Hypothalamus (tissue), 51 donors: ENCODE data around the gene XPR1.
A peak's percentile ranks its signal among the peaks of the same experiment; 100 is the strongest.

Experiments used
- DNase-seq, 51 donors: peaks; one replicate each; lab custom pipeline; 2025; lab: John Stamatoyannopoulos, UW

XPR1 gene

DNA sequence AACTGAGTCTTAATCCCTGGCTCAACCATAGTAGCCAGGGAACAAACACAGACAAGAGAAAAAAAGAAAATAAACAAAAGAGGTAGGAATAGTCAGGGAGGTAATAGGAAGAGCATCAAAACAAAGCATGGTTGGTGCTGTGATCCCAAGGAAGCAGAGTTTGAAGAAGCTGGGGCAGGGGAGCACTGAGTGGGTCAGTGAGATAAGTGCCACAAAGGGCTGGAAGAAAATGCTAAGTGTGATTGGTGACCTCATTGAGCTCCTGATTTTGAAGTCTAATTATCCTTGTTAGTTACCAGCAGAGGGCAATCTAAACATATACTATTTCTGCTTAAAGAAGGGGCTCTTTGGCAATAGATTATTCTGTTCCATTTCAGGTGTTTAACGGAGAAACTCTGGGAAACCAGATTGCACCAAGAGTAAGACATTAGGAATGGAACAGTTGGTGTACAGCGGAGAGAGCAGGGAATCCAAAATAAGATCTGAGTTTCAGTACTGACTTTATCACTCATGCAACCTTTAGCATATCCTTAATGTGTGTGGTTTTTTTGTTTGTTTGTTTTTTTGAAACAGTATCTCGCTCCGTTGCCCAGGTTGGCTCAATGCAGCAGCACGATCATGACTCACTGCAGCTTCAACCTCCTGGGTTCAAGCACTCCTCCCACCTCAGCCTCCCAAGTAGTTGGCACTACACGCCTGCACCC, 250.1 kb downstream of the XPR1 start:
- DNase-seq, result peak in 2 of 51 donors; percentile 34 to 48

DNA sequence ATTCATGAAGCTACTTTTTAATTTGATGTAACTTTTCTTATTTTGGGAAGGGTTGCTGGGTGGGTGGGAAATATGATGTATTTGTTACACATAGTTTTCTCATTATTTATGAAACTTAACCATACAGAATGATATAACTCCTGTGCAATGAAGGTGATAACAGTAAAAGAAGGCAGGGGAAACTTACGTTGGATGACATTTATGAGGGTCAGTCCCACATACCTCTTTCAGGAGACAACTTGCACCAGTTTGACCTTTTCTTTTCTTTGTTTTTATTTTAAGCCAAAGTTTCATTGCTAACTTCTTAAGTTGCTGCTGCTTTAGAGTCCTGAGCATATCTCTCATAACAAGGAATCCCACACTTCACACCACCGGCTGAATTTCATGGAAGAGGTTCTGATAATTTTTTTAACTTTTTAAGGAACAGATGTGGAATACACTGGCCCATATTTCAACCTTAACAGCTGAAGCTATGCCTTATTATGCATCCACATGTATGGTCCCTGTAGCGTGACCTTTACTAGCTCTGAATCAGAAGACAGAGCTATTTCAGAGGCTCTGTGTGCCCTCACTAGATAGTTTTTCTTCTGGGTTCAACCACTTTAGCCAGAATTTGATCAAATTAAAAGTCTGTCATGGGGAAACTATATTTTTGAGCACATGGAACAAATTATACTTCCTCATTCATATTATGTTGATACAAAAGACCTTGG, 252.9 kb downstream of the XPR1 start:
- DNase-seq, result no peak

DNA sequence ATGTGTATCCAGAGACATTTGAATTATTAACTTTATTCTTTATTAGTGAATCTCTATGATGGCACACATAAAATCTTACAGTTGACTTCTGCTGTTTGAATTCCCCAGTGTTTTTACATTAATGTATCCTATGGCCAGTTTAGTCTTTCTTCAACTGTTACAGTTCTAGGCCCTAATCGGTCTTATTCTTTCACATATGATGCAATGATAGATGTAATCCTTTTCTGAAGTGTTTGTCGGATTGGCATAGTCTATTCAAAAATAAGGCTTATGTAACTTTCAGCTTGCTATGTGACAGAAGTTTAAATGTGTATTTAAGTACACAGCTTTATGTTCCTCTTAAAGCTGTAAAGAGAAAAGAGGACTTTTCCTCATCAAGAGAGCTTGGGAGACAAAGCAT, 254.5 kb downstream of the XPR1 start:
- DNase-seq, result no peak

DNA sequence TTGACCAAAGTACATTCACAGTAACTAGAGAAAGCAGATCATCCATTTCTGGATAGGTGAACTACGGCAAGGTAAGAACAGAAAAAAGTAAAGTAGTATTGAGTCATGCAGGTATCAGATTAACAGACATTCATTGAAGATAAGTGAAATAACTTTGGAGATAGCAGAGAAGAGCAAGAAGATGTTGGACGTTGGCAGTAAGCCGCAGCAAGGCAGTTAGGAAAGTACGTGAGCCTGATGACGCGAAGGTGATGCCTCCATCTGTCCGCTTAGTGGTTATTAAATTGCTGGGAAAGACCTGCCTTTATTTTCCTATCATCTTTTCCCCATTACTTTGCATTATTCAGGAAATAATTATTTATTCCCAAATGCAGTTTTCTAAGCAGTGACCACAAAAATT, 256.0 kb downstream of the XPR1 start:
- no peak for DNase-seq

DNA sequence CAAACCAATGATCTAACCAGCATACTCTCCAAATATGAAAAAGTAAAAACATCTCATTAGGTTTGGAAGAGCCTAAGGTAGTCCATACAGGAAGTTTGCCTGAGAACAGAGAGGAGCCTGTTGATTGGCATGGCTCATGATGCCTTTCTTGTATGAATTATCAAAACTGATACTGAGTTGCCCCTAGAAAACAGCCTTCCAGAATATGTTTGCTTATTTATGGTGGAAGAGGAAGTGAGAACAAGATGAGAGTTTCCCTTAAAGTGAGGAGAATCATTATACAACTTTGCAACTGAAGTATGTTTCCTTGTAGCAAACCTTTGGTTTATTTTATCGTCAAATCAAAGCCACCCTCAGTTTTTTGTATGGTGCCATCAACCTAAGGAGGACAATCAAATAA, 257.0 kb downstream of the XPR1 start:
- DNase-seq, result no peak

DNA sequence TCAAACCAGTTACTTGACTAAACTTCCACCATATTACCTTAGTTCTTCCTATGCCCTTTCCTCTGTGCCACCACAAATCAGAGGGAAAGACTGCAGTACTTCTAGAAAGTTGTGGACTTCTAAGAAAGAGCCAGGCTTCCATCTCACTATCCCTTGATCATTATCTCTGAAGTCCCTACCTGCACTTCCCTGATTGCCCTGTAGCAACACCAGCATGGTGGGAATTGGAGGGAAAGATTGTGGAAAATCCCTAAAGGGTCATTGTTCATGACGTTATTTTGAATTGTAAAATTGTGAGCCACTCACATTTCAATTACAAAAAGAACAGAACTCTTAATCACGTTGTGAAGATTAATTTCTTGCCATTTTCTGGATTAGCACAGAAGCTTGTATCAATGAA, 257.5 kb downstream of the XPR1 start:
- DNase-seq, result no peak

DNA sequence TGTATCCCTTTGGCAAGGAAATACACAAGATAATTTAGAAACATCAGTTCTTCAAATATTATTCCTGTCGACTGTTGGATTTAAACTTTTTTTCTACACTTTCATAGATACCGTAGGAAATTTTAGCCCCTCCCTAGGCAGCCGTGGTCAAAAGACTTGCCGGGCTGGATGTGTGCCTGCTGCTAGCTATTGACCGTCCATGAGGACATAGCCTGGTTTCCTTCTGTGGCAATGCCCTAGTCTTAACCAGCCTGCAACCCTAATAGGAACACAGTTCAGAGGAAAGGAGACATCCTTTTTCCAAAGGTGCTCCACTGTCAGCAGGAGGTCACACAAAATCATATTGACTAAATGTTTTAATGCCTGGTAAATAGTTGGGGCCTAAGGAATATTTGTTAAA, 260.4 kb downstream of the XPR1 start:
- DNase-seq, result no peak

DNA sequence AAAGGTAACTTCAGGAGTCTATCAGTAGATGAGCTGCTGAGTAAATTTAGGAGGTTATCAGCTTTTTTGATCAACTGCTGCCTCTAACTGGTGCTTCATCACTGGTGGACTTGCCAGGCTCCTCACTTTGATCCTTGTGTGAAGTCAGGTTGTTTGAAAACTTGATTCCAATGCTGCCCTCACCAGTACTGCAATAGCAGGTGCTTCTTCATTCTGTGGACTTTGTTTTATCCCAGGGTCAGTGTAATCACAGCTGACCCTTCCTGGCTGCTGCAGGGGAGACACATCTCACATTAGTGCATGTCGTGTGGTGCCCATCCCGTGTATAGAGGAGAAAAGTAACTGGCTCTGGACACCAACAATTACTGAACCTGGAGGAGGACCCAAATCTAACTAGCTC, 260.9 kb downstream of the XPR1 start:
- DNase-seq, result no peak

DNA sequence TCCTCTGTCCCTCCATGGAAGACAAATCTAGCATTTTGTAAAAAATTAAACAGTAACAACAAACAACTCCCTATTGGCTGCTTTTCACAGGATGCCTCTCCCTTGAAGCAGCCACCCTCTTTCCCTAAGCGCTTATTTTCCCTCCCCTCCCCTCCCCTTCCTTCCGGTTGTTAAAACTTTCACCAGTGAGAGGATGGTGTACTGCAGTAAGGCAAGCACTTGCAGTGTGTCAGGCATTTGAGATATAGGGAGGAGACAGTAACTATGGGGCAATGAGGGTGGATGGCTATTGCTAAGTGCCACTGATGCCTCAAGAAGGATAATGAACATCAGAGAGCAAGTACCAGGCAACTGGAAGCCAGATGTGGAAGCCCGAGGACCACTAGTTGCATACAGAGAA, 261.8 kb downstream of the XPR1 start:
- no peak for DNase-seq

DNA sequence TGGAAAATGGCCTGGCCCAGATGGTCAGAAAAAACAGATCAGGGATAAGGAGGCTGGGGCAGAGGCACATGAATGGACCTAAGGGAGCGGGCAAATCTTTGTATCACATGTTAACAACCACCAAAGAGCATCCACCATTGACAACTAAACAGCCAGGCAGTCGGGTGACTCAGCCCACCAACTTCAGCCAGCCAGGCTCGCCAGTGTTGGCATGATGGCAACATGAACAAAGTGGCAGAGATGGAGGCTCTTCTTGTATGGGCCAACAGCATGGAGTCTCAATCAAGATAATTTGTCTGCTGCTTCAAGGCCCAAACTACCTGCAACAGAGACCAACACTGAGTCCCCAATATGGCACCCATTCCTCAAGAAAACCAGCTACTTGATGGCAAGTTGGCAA, 264.3 kb downstream of the XPR1 start:
- DNase-seq, result no peak

DNA sequence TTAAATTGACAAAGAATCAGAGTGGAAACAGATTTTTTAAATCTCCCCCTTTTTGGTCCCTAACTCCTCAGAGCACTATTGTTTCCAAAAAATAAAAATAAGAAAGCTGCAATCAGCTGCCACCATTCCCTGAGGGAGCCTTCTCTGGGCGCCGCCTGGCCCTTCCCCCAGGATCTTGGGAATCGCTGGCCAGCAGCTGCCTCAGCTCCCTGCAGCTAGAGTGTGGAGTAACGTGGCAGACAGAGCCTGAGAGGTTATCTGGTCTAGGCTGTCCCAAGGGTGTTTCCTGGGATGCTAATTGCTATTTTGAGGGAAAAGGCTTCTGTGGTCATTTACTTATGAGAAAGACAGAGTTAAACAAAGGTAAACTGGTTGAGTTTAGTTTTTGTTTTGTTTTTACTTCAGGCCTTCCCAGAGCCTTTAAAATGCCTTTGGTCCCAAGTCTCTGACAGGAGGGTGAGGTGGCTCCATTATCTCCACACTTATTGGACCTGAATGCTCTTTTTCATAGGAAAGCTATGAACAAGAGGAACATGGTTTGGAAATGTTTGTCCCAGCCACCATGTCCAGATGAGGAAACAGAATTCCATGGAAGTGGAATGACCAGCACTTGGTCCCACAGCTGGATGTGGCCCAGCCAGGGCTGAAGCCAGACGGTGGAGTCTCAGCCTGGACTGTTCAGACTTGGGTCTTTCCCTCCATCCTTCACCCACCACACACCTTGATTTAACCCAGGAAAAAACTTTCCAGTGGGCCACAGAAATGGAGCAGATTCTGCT, 266.8 kb downstream of the XPR1 start:
- no peak for DNase-seq

DNA sequence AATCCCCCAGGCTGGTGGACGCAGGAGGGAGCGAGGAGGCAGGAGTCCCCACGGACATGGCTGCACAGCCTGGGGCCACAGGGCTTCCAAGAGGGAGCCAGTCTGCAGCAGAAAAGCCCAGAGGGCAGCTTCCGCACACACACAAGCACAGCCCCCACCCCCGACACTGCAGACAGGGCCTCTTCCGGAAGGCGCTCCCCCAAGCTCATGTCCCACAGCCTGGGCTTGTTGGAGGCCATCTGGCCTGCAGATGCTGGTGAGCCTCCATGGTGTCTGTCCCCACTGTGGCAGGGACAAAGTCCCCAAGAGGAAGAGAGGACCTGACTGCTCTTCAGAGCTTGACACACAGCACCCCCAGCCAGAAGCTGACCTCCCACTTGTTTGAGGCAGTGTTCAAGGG, 267.4 kb downstream of the XPR1 start:
- DNase-seq, result no peak

DNA sequence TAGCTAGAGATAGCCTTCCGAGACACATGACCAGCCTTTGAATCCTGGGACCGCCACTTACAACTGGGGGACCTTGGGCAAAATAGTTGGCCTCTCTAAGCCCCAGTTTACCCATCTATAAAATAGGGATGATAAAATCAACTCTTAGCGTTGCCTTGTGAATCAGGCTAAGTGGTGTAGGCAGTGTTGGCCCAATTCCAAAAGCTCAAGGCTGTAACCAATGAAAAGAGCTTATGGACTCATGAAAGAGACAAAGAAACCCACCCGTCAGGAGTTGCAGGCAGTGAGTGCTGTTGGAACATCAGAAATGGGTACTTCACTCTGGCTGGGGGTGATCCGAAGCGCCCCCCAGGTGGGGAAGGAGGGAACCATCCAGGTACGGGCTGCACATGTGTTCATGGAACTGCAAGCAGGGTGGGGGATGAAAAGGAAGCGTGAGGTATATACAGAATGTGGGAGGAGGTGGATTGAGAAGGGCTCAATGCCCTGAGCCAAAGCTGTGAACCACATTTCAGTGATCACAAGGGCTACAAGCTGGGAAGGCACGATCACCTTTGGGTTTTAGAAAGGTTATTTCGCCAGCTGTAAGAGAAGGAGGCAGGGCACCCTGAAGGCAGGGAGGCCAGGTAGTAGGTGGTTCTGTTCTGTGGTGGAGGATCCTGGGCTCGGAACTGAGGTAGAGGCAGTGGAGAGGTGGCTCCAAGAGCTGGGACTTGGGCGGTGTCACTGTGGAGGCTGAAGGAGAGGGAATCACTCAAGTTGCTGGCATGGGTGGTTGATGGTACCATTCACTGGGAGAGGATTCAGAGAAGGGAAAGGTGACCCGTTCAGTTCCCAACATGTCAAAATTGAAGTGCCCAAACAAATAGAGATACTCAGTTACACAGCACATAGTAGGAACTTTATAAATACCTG, 269.5 kb downstream of the XPR1 start:
- DNase-seq, result no peak

DNA sequence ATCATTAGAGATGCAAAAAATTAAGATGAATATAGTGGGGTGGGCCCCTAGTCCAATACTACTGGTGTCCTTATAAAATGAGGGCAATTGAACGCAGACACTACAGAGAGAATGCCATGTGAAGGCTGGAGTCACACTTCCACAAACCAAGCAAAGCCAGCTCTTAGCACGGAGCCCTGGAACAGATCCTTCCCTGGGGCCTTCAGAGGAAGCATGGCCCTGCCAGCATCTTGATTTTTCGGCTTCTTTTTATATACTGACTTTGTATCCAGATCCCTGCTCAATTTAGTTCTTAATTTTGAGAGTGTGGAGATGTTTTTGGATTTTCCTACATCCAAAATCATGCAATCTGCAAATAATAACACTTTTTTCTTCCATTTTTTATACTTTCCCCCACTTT, 270.7 kb downstream of the XPR1 start:
- no peak for DNase-seq

DNA sequence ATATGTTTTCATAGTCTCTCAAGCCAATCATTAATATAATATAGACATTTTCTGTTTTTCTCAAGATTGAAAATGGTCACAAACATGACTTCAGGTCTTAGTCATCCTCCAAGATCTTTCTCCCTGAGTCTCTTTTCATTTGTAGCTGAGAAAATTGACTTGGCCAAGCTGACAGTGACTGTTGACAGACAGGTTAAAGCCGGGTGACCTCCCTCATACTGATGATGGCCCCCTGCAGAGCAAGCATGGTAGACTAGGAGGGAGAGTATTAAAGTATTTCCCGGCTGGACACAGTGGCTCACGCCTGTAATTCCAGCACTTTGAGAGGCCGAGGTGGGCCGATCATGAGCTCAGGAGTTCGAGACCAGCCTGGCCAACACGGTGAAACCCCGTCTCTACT, 274.1 kb downstream of the XPR1 start:
- no peak for DNase-seq

DNA sequence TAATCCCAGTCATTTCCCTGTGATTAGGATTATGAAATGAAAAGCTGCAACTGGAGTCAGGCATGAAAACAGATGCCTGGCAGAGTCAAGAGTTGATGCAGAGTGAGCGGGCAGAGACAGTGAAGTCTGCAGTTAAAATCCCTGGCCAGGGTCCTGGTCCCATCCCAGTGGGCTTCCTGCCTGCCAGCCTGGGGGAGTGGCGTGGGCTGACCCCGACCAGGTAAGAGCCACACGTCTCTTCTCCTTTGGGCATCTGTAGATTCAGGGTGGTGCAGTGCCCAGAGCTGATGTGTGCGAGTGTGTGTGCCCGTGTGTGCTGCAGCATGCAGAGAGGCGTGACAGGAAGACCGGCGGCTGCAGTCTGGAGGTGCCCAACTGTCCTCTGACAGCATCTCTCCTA, 274.7 kb downstream of the XPR1 start:
- DNase-seq, result no peak

DNA sequence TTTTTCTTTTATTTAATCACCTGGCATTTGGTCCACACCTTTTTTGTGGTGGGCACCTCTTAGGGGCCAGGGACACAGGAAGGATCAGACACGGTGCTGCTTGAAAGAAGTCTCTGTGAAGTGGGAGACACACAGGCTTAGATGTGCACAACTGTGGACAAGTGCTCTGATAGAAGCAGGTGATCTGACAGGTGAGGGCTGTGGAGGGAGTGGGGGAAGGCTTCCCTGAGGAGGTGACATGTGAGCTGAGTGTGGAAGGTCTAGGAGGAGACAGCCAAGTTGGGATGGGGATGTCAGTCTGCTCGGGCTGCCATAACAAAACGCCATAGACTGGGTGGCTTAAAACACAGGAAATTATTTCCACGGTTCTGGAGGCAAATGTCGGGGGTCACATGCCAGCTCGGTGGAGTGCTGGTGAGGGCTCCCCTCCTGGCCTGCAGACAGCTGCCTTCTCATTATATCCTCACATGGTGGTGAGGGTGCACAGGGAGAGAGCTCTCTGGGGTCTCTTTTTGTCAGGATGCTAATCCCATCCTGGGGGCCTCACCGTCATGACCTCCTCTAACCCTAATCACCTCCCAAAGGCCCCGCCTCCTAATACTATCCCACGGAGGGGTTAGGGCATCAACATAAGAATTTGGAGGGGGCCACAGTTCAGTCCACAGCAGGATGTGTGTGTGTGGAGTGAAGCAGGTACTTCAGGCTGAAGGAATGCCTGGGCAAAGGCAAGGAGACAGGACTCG, 275.7 kb downstream of the XPR1 start:
- no peak for DNase-seq

DNA sequence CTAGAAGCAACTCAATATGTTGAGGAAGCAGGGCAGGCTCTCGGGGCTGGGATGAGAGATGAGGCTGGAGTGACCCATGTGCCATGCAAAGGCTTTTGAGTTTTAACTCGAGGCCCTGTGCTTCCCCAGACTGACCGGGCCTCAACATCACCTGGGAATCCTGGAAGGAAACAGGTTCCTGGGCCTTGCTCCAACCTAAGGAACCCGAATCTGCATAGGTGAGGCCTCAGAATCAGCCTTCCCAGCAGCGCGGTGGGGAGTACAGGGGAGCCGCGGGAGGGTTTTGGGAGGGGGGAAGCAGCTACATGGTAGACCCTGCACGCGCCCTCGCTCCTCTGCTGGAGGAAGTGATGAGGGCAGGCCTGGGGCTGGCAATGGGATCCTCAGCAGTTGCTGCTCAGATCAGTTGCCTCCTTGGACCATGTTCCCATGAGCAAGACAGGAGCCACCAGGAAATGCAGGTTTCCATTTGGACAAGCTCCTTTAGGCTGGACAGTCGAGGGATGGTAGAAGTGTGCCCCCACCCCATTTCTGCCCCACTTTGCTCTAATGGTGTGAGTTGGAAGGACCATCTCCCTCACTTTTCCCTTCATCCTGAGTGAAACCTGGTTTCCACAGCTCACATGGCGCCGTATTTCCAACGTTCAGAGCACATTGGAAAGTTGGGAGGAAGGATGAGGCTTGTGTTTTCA, 276.4 kb downstream of the XPR1 start:
- no peak for DNase-seq

DNA sequence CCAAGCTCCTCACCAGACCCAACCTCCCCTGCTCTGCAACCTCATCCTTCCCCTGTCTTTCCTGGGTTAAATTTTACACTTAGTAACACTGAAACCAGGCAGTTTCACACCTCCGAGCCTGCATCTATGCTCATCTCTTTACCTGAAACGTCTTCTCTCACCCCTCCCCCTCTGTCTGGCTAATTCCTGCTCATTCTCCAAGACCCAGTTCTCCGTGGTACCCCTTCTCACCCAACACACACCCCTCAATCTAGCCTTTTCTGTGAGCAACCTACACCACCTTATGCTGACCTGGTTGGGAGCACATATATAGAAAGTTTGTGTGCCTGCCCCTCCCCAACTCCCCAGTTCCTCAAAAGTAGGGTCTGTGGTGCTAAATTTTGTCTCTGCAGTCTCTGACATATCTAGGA, 277.2 kb downstream of the XPR1 start:
- DNase-seq, result no peak
